ENCODE results near the gene KATNAL2. TPM values are rescaled to one million over a fixed set of nuclear protein-coding genes. Genes with fewer than 3 reads are reported as not detected.

The KATNAL2 gene
- total RNA-seq: 3.8 and 9.5 TPM in 2 replicates

GRCh38 chr18:46917108-46917802, at the start of gene KATNAL2, which contains the start of gene PIAS2:
Gene KATNAL2 (plus strand): TSS chr18:46917602. CDS start chr18:46946873, 29,271 bp downstream.
Gene PIAS2 (minus strand): TSS chr18:46917507. CDS start chr18:46917345, 162 bp downstream.

GRCh38 chr18:47035156-47035671, 117.8 kb downstream of the KATNAL2 start, which contains the start of gene ELOA2:
Gene ELOA2 (minus strand): TSS chr18:47035621. CDS start chr18:47035264, 357 bp downstream.

GRCh38 chr18:47150029-47150823, 232.8 kb downstream of the KATNAL2 start, which contains the start of gene HDHD2:
Gene HDHD2 (minus strand): TSS chr18:47150500. CDS start chr18:47136439, 14,061 bp downstream.

Other genes starting within 250 kb of the KATNAL2 start
- gene ST8SIA5, start 160.5 kb upstream of the KATNAL2 start, total RNA-seq: 0.16 TPM in 1 of 2 replicates, not detected in the other
- gene PIAS2, start 95 bp upstream of the KATNAL2 start, total RNA-seq: 10.6 and 17.7 TPM in 2 replicates
- gene ELOA2, start 118.0 kb downstream of the KATNAL2 start, total RNA-seq: under 0.01 TPM in 1 of 2 replicates, not detected in the other
- 12.9 and 14.2 TPM in 2 replicates for gene HDHD2, start 232.9 kb downstream of the KATNAL2 start, total RNA-seq